Measurements from ENCODE around the gene ULK1.
"Not testable (repeated sequence)": the region's sequence is repeated elsewhere in the genome, so short reads cannot be mapped to it uniquely, and the experiment has no call there.

Gene ULK1

DNA sequence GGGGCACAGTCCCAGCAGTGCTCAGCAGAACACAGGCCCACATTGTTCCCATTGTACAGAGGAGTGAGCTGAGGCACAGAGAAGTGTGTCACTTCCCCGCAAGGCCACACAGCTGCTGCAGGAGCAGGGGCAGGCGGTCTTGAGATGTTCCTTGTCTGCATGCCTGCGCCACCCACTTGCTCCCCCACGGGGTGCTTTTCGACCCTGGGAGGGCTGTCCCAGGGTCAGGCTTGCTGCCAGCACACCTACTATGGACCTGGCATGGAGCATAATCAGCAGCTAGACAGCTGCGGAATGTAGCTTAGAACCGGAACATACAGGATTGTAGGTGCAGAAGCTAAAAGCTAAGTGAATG lies 47.5 kb downstream of the ULK1 start:
- no peak for DNase-seq (ENCODE audit: low read depth in 3 of 3)

DNA sequence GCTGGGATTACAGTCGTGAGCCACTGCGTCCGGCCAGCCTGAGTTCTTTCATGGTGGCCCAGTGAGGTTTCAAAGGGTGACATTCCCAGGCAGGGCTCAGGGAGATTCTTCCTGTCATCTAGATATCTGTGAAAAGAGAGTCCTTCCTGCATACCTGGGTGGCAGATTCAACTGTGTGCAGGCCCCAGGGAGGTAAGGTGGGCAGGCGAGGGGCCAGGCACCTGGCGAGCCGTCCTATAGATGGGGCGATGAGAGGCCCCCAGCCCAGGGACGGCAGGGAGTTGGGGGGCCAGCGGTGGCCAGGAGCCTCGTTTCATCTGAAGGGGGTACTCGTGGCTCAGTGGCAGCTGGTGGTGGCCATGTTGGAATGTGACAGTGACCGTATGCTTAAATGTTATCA lies 48.2 kb downstream of the ULK1 start:
- DNase-seq (ENCODE audit: low read depth in 3 of 3): no peak

DNA sequence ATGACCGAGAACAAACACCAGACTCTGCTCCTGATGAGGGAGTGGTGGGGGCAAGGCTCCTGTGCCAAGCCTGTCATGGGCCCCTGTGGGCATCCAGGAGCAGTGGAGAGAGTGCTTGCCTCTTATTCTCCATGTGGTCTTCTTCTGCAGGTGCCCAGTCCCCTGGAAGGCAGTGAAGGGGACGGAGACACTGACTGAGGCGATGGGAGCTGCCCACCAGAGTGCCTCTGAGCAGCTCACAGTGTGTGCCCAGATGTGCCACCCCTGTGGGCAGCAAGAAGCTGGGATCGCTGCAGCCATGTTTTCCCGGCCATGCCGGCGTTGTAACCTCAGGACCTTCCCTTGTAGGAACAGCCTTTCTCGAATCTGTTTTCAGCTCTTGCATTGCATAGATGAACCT lies 49.0 kb downstream of the ULK1 start:
- DNase-seq (ENCODE audit: low read depth in 3 of 3): no peak

DNA sequence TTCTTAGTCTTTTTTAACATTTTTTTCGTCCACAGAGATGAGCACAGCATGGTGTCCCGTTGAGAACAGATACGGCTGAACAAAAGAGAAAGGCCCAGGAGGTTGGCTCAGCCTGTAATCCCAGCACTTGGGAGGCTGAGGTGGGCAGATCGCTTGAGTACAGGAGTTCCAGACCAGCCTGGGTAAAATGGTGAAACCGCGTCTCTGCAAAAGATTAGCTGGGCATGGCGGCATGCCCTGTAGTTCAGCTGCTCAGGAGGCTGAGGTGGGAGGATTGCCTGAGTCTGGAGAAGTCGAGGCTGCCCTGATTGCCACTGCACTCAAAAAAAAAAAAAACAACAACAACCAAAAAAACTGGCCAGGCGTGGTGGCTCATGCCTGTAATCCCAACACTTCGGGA lies 49.5 kb downstream of the ULK1 start:
- no peak for DNase-seq (ENCODE audit: low read depth in 3 of 3)

DNA sequence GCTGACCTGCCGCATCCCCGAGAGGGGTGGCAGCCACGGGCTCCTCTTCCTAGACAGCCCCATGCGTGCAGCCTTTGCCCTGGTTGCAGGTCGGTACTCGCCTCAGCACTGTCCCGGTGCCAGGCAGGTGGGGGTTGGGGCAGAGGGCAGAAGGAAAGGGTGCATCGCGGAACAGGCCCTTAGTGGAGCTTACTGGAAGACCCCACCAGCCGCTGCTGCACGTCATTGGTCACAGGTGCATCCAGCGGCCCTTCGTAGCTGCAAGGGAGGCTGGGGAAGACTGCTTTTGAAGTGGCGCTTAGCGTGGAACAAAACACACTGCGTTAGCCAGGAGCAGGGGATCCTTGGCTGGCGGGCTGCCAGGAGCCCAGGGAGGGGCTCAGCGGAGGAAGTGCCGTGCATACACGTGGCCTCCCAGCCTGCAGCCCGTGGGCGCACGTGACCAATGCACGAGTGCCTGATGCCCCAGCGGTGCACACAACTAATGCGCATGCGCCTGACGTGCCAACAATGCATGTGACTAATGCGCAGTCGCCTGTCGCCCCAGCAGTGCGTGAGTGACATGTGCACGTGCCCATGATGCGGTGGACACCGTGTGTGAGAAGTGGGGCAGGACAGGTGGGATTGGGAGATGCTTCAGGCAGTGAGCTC lies 50.3 kb downstream of the ULK1 start:
- DNase-seq (ENCODE audit: low read depth in 3 of 3): no peak

DNA sequence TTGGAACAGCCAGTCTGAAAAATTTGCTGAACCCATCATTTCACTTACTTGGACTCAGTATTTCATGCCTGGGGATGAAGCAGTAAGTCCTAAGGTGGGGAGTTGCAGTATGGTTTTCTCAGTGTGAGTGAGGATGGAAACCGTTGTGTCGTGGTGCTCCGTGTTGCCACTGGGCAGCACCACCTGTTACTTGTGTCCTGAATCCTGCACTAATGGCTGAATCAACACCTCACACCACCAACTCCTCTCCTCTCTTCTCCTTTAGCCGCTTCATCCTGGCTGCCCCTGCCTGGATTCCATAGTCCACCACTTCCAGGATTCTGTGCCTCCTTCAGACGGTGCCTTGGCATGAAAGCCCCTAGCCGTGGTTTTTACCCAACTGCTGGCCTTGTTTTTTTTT lies 52.3 kb downstream of the ULK1 start:
- no peak for DNase-seq (ENCODE audit: low read depth in 3 of 3)

DNA sequence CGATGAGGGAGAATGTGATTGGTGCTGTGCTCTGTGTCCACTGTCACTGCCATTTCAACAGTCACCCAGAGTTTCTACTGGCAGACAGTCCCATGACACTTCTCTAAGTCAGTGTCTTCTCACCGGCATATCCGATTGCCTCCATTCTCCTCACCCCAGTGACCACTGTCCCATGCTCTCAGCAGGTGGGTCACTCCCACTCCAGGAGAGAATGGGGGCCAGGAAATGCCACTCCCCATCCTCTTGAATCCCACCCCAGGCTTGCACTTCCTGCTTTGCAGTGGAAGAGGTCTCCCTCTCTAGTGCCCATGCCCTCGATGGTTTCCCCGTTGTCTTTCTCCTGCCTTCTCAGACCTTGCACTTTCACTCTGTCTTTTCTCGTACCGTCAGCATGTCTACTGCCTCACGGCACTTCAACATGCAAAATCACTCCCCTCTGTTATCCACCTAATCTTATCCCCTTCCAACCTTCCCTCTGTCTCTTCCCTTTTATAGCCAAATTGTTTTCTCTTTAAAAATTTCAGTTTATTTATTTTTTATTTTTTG lies 53.1 kb downstream of the ULK1 start:
- DNase-seq (ENCODE audit: low read depth in 3 of 3): no peak

DNA sequence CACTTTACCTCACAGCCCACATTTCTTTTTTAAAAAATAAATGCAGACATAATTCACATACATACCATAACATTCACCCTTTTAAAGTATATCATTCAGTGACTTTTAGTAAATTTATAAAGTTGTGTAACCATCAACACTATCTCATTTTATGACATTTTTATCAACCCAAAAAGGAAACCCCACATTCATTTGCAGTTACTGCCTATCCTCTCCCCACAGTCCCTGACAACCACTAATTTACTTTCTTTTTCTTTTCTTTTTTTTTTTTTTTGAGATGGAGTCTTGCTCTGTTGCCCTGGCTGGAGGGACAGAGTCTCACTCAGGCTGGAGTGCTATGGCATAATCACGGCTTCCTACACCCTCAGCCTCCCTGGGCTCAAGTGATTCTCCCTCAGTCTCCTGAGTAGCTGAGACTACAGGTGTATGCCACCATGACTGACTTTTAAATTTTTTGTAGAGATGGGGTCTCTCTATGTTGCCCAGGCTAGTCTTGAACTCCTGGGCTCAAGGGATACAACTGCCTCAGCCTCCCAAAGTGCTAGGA lies 53.8 kb downstream of the ULK1 start:
- no peak for DNase-seq (ENCODE audit: low read depth in 3 of 3)

DNA sequence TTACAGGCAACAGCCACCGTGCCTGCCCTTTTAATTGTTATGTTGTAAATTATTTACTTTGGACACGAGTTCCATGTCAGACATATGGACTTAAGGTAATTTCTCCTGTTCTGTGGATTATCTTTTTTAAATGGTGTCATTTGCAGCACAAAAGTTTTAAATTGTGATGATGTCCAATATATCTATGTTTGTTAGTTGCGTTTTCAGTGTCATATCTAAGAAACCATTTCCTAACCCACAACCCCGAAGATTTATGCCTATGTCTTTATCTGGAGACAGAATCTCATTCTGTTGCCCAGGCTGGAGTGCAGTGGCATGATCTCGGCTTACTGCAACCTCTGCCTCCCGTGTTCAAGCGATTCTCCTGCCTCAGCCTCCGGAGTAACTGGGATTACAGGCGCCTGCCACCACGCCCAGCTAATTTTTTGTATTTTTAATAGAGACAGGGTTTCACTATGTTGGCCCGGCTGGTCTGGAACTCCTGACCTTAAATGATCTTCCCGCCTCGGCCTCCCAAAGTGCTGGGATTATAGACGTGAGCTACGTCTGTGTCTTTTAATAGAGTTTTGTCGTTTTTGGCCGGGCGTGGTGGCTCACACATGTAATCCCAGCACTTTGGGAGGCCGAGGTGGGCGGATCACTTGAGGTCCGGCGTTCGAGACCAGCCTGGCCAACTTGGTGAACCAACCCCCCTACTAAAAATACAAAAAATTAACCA lies 54.5 kb downstream of the ULK1 start:
- not testable (repeated sequence) for DNase-seq (ENCODE audit: low read depth in 3 of 3)

DNA sequence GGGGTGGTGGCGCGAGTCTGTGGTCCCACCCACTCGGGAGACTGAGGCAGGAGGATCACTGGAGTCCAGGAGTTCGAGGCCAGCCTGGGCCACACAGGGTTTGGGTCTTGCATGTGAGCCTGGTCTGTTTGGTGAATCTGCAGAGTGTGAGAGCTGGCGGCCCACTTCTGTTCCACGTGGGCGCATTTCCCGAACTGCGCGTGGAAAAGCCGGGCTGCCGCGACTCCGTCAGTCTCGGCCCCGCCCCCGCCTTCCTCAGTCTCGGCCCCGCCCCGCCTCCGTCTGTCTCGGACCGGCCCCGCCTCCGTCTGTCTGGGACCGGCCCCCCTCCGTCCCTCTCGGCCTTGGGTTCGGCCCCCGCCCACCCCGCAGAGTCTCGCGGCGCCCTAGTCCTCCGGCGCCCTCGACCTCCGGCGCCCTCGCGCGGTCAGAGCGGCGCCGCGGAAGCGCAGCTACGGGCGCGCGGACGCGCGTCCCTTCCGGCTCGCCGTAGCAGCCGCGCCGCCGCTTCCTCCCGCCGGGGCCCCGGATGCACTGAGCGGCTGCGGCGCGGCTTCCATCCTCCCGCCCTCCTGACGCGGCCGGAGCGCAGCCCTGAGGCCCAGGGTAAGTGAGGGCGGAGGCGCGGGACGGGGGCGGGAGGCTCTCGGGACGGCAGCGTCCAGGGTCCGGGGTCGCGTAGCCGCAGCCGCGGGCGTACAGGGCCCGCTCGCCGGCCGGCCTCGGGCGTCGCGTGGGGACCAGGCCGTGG lies 55.2 kb downstream of the ULK1 start, which contains the start of gene EP400:
Gene EP400 (plus strand): TSS at position 512 of the 751 bp plus-strand sequence. CDS start 10,678 bp downstream, outside the sequence.
- DNase-seq (ENCODE audit: low read depth in 3 of 3): peak; percentile 96 to 98 (median 96)

DNA sequence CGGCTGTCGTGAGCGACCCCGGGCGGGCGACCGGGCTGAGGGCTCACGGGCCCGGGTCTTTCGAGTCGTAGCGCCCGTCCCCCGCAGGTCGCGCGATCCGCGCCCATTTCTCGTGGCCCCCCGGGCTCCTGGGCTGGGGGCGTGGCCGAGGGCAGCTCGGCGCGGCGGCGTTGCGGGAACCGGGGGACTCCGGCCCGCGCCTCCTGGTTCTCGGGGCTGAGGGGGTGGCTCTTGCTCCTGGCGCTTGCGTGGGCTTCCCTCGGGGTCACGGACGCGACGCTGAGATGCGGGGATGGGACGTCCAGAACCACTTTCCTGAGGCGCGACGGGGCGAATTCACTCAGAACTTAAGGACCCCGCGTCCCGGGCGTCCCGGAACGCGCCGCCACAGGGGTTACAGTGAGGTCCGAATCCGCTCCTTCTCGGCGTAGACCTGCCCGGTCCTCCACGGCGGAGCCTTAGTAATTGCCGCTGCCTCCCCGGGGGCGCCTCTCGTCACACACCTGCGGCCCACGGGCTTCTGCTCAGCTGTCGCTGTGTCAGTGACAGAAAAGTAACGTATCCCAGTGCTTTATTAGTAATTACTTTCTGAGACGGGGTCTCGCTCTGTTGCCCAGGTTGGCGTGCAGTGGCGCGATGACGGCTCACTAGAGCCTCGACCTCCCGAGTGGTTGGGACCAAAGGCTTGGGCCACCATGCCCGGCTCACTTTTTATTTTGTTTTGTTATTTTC lies 55.9 kb downstream of the ULK1 start:
- peak in 1 of 3 experiments; percentile 40 for DNase-seq (ENCODE audit: low read depth in 3 of 3)

DNA sequence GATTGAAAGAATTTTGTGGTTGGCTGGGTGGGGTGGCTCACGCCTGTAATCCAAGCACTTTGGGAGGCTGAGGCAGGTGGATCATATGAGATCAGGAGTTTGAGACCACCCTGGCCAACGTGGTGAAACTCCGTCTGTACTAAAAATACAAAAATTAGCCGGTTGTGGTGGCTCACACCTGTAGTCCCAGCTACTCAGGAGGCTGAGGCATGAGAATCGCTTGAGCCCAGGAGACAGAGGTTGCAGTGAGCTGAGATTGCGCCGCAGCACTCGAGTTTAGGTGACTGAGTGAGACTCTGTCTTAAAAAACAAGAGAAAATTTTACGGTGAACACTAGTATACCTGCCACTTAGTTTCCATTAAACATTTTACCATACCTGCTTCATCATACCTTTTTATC lies 59.4 kb downstream of the ULK1 start:
- not testable (repeated sequence) for DNase-seq (ENCODE audit: low read depth in 3 of 3)

DNA sequence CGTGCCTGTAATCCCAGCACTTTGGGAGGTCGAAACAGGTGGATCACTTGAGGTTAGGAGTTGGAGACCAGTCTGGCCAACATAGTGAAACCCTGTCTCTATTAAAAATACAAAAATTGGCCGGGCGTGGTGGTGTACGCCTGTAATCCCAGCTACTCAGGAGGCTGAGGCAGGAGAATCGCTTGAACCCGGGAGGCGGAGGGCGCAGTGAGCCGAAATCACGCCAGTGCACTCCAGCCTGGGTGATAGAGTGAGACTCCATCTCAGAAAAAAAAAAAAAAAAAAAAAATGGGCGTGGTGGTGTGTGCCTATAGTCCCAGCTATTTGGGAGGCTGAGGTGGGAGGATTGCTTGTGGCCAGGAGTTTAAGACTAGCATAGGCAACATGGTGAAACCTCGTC lies 60.0 kb downstream of the ULK1 start:
- not testable (repeated sequence) for DNase-seq (ENCODE audit: low read depth in 3 of 3)

DNA sequence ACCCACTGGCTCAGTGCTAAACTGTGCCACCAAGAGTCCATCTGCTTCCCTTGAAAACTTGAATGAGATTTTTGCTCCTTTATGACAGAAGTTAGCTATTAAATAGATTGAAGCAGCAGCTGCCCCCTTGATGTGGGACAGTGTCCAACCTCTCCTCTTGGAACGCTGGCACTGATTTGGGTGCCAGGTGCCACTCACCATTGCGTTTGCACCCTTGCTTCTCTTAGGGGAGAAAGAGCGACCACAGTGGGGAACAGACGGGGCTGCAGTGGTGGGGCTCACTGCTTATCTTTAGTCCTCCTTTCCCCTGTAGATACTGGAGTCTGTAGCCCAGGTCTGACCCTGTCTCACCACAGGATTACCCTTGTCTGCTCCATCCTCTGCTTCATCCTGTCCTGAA lies 64.7 kb downstream of the ULK1 start:
- DNase-seq (ENCODE audit: low read depth in 3 of 3): no peak

DNA sequence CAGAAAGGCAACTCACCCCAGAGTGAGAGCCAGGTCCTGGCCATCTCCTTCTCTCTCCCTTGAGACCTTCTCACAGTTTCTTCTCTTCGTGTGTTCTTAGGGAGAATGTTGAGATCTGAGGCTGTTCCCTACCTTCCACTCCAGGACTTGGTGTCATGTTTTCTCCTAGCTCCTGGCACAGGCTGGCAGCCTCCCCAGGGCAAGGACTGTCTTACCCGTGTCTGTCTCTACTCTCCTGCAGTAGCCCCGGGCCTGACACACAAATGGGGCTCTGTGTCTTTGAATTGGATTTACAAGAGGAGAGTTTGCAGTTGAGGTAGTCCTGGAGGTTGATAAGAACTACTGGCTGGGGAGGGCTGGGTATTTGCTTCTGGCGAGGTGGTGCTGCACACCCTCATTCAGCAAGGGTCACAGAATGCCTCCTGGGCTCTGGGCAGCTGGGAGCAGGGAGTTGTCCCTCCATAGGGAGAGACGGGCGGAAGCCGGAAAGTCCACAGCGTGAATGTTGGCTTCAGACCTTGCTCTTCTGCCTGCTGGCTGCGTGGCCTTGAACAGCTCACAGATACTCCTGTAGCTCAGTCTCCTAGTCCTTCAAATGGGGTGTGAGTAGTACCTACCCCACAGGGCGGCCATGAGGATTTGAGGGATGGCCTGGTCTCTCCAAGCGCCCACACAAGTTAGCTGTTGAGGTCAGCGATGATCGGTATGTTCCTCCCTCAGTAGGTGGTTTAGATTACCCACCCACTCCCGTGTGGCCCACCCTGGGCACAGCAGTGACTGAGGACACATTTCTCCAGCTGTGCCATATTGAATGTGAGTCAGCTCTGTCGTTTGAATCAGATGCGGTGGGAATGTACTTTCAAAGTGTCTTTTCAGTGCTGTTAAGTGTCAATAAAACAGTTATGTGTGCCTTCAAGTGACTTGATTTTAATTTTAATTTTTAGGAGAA lies 65.5 kb downstream of the ULK1 start:
- no peak for DNase-seq (ENCODE audit: low read depth in 3 of 3)

DNA sequence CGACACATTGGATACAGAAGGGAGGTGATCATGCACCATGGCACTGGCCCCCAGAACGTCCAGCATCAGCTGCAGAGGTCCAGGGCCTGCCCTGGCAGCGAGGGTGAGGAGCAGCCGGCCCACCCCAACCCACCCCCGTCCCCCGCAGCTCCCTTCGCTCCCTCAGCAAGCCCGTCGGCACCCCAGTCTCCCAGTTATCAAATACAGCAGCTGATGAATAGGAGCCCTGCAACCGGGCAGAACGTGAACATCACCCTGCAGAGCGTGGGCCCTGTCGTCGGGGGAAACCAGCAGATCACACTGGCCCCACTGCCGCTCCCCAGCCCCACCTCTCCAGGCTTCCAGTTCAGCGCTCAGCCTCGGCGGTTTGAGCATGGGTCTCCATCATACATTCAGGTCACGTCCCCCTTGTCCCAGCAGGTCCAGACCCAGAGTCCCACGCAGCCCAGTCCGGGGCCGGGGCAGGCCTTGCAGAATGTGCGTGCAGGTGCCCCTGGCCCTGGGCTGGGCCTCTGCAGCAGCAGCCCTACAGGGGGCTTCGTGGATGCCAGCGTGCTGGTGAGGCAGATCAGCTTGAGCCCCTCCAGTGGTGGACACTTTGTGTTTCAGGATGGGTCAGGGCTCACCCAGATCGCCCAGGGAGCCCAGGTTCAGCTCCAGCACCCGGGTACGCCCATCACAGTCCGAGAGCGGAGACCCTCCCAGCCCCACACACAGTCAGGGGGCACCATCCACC lies 66.3 kb downstream of the ULK1 start:
- DNase-seq (ENCODE audit: low read depth in 3 of 3): not testable (repeated sequence)

DNA sequence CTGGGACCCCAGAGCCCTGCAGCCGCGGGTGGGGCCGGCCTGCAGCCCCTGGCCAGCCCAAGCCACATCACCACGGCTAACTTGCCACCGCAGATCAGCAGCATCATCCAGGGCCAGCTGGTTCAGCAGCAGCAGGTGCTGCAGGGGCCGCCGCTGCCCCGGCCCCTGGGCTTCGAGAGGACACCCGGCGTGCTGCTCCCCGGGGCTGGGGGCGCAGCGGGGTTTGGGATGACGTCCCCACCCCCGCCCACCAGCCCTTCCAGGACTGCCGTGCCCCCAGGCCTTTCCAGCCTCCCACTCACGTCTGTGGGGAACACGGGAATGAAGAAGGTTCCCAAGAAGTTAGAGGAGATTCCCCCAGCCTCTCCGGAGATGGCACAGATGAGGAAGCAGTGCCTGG lies 66.9 kb downstream of the ULK1 start:
- not testable (repeated sequence) for DNase-seq (ENCODE audit: low read depth in 3 of 3)

DNA sequence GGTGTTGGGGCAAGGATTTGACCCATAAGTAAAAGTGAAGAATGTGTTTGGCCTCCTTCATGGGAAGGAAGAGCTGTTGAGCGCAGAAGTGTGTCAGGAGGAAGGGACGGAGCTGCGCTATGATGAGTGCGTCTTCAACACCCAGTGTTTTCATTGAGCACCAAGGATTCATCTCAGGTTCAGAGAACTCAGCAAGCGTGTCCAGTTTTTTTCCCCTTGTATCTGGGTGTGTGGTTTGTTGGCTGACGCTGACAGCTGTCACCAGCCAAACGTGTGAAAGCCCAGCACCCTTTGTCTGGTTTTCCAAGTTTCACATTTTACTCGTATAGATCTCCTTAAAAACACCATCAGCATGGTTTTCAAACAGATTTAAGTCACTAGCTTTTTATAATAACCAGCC lies 67.6 kb downstream of the ULK1 start:
- DNase-seq (ENCODE audit: low read depth in 3 of 3): no peak

DNA sequence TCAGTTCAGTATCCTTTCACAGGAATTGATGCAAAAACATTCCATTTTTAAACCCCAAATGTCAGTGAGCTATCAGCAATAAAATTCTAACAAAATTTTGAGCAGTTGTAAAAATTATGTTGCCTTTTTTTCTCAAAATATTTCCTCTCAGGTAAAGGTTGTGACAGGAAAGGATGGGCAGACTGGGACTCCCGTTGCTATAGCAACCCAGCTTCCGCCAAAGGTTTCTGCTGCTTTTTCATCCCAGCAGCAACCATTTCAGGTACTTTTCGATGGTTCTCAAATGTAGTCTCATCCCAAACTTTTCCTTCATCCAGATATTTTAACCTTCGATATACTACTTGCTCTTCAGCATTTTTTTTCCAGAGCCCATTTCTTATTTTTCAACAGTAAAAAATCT lies 69.0 kb downstream of the ULK1 start:
- no peak for DNase-seq (ENCODE audit: low read depth in 3 of 3)

DNA sequence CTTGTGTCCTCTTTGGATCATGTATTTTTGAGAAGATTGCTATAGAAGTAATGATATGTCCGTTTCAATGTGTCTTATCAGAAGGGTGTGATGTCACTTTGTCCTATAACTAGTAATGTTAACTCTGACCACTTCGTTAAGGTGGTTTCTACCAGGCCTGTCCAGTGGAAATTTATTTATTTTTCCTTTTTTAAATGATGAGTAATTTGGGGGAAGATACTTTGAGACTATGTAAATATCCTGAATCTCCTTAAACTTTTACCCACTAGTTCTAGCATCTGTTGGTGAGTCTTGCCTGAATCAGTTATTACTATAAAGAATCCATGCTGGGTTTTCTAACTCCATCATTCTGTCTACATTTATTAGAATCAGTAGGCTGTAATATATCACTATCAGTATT lies 70.7 kb downstream of the ULK1 start:
- DNase-seq (ENCODE audit: low read depth in 3 of 3): no peak

Measured in stimulated activated CD4-positive, alpha-beta T cell treated with anti-CD3 and anti-CD28 coated beads, TNF-alpha, amount 100 ng/mL, for 4 hours (primary cell).